PC-3 (cell line): ENCODE measurements around the gene RETREG2. TPM values are rescaled to one million over a fixed set of nuclear protein-coding genes. Genes with fewer than 3 reads are reported as not detected.

Source experiments
- ATAC-seq: fragments of 200-7000 bp; cut with Tn5 transposase; 2 replicates; pipeline ENCODE4 v1.9.1; 2020; ENCODE audit warnings: mild to moderate bottlenecking, moderate library complexity
- BruUV-seq: library from RNA; stranded (reverse); fragments of 400-500 nt; replicated peaks from 2 replicates; lab custom pipeline; 2021; lab: Mats Ljungman, UMichigan
- CTCF ChIA-PET: fragments of 300-600 bp; sonication (Branson Sonifier 250); formaldehyde crosslinking; loops from one replicate; lab custom pipeline; 2022; ENCODE audit warnings: antibody characterized with exemption; lab: Charles Lee
- POLR2A ChIA-PET: fragments of 300-600 bp; sonication (Branson Sonifier 250); formaldehyde crosslinking; loops from one replicate; lab custom pipeline; 2022; ENCODE audit warnings: antibody characterized with exemption; ENCODE audit not compliant: unreplicated experiment; lab: Charles Lee
- DNase-seq: peaks from one replicate; pipeline ENCODE4 v3.0.0-alpha.2; 2015
- H2AFZ ChIP-seq: fragments of 300-600 bp; sonication (generic); 2 replicates; pipeline ENCODE4 v1.6.0; 2016; ENCODE audit warnings: antibody characterized with exemption, low read length
- H3F3A ChIP-seq: fragments of 300-600 bp; sonication (generic); one replicate; pipeline ENCODE4 v1.6.0; 2017; ENCODE audit warnings: antibody characterized with exemption, low read length, control low read depth, mild to moderate bottlenecking; ENCODE audit not compliant: unreplicated experiment
- H3K27ac ChIP-seq: fragments of 300-600 bp; sonication (generic); 2 replicates; pipeline ENCODE4 v1.5.1; 2016; ENCODE audit warnings: mild to moderate bottlenecking, low read length
- H3K27me3 ChIP-seq: fragments of 300-600 bp; sonication (generic); 2 replicates; pipeline ENCODE4 v1.6.1; 2016; ENCODE audit warnings: low read length, mixed read lengths
- H3K36me3 ChIP-seq: fragments of 300-600 bp; sonication (generic); 2 replicates; pipeline ENCODE4 v1.6.1; 2016; ENCODE audit warnings: low read depth, mixed run types, low read length, mixed read lengths
- H3K4me1 ChIP-seq: fragments of 300-600 bp; sonication (generic); 2 replicates; pipeline ENCODE4 v1.5.1; 2016; ENCODE audit warnings: low read length; ENCODE audit not compliant: insufficient read depth
- H3K4me2 ChIP-seq: fragments of 300-600 bp; sonication (generic); 2 replicates; pipeline ENCODE4 v1.6.0; 2016; ENCODE audit warnings: low read length
- H3K4me3 ChIP-seq: fragments of 300-600 bp; sonication (generic); 2 replicates; pipeline ENCODE4 v1.5.1; 2016; ENCODE audit warnings: mild to moderate bottlenecking, low read length, mixed read lengths
- H3K79me2 ChIP-seq: fragments of 300-600 bp; sonication (generic); 2 replicates; pipeline ENCODE4 v1.6.1; 2017; ENCODE audit warnings: low read length, mixed read lengths
- H3K9ac ChIP-seq: fragments of 300-600 bp; sonication (generic); 2 replicates; pipeline ENCODE4 v1.6.0; 2016; ENCODE audit warnings: mild to moderate bottlenecking, low read length
- H3K9me2 ChIP-seq: fragments of 300-600 bp; sonication (generic); replicated peaks from 2 replicates; pipeline ENCODE4 v1.6.1; 2016; ENCODE audit warnings: mixed run types, low read length, mixed read lengths
- H3K9me3 ChIP-seq: fragments of 300-600 bp; sonication (generic); 2 replicates; pipeline ENCODE4 v1.6.1; 2016; ENCODE audit warnings: low read length, mixed read lengths
- H4K20me1 ChIP-seq: fragments of 300-600 bp; sonication (generic); 2 replicates; pipeline ENCODE4 v1.6.1; 2016; ENCODE audit warnings: low read length, mixed read lengths
- EZH2 ChIP-seq: fragments of 300-600 bp; sonication (generic); IDR thresholded peaks from one replicate; pipeline ENCODE4 v1.6.1; 2017; ENCODE audit warnings: antibody characterized with exemption, mild to moderate bottlenecking, low read length; ENCODE audit not compliant: unreplicated experiment
- EZH2phosphoT487 ChIP-seq: fragments of 300-600 bp; sonication (generic); IDR thresholded peaks from 2 replicates; pipeline ENCODE4 v1.6.1; 2018; ENCODE audit warnings: mild to moderate bottlenecking, antibody characterized with exemption, low read length, borderline replicate concordance
- intact Hi-C: fragments of 100-400 bp; cut with micrococcal nuclease; formaldehyde crosslinking; loops from 2 replicates; pipeline ENCODE4 v1.9.0; 2023
- total RNA-seq: library from RNA; depleted of rRNA; stranded (reverse); fragments of >200 nt; gene quantifications from 2 replicates; pipeline ENCODE4 v1.2.3, GENCODE V29; 2014; rRNA removed
- TF ChIP-seq, protein P1 (sequence below): fragments of 300-600 bp; sonication (generic); conservative IDR thresholded peaks from 2 replicates; pipeline ENCODE4 v1.5.1; 2017; ENCODE audit warnings: antibody characterized with exemption, low read depth, mild to moderate bottlenecking, low read length

Gene RETREG2
- total RNA-seq, 1 experiment from 2014 or later: 61.0 TPM

DNA sequence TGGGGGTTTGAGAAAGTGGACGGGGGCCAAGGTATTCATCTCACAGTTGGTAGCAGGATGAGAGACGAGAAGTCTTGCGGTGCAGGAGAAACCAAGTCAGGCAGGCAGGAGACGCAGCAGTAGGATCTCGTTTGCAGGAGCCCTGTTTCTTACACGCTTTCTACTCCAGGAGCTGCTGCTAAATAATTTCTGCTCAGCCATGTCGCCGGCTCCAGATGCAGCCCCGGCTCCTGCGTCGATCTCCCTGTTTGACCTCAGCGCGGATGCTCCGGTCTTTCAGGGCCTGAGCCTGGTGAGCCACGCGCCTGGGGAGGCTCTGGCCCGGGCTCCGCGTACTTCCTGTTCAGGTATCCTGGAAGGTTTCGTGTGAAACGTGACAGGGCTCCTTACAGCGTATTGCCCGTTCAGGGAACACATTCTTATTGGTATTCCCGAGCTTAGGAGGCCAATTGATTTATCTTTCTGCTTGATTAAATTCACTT lies 52.0 kb downstream of the RETREG2 start:
- DNase-seq: peak; percentile 67
- intact Hi-C loops: no loop called here
- peak overlapping the region; percentile 54 for H3K27ac ChIP-seq
- CTCF ChIA-PET: interaction anchor here (0.7 kb wide), 1 partner anchor 19 kb away, joined by 6 read pairs; no protein-coding TSS in a partner anchor
- H4K20me1 ChIP-seq: no peaks in the 10 kb centered on the region
- H3K9me2 ChIP-seq: no peaks in the 10 kb centered on the region
- TF ChIP-seq, protein P1, sequence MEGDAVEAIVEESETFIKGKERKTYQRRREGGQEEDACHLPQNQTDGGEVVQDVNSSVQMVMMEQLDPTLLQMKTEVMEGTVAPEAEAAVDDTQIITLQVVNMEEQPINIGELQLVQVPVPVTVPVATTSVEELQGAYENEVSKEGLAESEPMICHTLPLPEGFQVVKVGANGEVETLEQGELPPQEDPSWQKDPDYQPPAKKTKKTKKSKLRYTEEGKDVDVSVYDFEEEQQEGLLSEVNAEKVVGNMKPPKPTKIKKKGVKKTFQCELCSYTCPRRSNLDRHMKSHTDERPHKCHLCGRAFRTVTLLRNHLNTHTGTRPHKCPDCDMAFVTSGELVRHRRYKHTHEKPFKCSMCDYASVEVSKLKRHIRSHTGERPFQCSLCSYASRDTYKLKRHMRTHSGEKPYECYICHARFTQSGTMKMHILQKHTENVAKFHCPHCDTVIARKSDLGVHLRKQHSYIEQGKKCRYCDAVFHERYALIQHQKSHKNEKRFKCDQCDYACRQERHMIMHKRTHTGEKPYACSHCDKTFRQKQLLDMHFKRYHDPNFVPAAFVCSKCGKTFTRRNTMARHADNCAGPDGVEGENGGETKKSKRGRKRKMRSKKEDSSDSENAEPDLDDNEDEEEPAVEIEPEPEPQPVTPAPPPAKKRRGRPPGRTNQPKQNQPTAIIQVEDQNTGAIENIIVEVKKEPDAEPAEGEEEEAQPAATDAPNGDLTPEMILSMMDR: no peak
- TF ChIP-seq EZH2phosphoT487: no peak
- TF ChIP-seq EZH2: no peak
- peaks cover 25% of the 10 kb centered on the region for H3K36me3 ChIP-seq
- BruUV-seq: TSS peak; percentile 72
- H3K4me1 ChIP-seq: peaks cover 17% of the 10 kb centered on the region
- POLR2A ChIA-PET: interaction anchor here (0.9 to 1.1 kb wide), 3 partner anchors 19 to 44 kb away, joined by 4 to 6 read pairs (median 5); partner anchors contain the start of gene ZFAND2B
- peak overlapping the region; percentile 85 for H3K4me2 ChIP-seq
- peak overlapping the region; percentile 80 for H3K9ac ChIP-seq
- peak overlapping the region; percentile 60 for H2AFZ ChIP-seq
- H3F3A ChIP-seq: peaks cover 4% of the 10 kb centered on the region
- ATAC-seq: peak; percentile 47
- H3K27me3 ChIP-seq: no peaks in the 10 kb centered on the region
- peak overlapping the region; percentile 74 for H3K4me3 ChIP-seq
- H3K9me3 ChIP-seq: no peaks in the 10 kb centered on the region
- H3K79me2 ChIP-seq: peaks cover 51% of the 10 kb centered on the region

DNA sequence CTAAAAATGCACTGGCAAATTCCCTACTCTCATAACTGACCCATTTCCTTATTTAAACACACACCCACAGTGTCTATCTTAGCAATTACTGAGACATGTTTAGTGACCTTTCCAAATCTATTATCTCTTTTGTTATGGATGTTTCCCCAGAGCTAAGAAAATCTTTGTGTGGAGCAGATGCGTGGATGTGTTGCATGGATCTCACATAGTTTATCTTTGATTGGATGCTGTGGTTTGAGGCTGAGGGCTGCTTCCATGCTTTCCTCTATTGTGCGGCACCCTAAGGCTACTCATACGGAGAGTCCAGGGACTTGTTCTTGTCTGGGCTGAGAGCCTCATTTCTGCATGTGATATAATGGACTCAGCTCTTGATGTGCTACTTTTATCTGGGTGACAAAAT lies 56.3 kb downstream of the RETREG2 start:
- CTCF ChIA-PET: no interaction called here
- Histone ChIP-seq H3K9me2 (no peaks in the 10 kb centered on the region), H3K27ac (no peak overlapping the region), H3K36me3 (peaks cover 42% of the 10 kb centered on the region), H4K20me1 (no peaks in the 10 kb centered on the region), H3F3A (peaks cover 4% of the 10 kb centered on the region), H3K79me2 (peaks cover 30% of the 10 kb centered on the region), H2AFZ (no peak overlapping the region), H3K4me1 (peaks cover 5% of the 10 kb centered on the region; the same call in 1 of the 2 replicates), H3K4me2 (no peak overlapping the region), H3K9ac (no peak overlapping the region), H3K4me3 (no peak overlapping the region), H3K27me3 (no peaks in the 10 kb centered on the region), H3K9me3 (no peaks in the 10 kb centered on the region)
- intact Hi-C loops: no loop called here
- POLR2A ChIA-PET: interaction anchor here (0.6 kb wide), 1 partner anchor 192 kb away, joined by 3 read pairs; no protein-coding TSS in a partner anchor
- no TSS peak for BruUV-seq
- ATAC-seq (no peak), DNase-seq (no peak)
- TF ChIP-seq, protein P1: no peak
- TF ChIP-seq EZH2phosphoT487: no peak
- no peak for TF ChIP-seq EZH2

Other genes starting within 250 kb of the RETREG2 start
- gene CDK5R2, start 218.6 kb upstream of the RETREG2 start, total RNA-seq: 0.11 and 0.35 TPM in 2 replicates
- 0.07 TPM in 1 of 2 replicates, not detected in the other for gene FEV, start 193.1 kb upstream of the RETREG2 start, total RNA-seq
- 6.4 and 13.5 TPM in 2 replicates for gene CRYBA2, start 184.9 kb upstream of the RETREG2 start, total RNA-seq
- gene CFAP65, start 136.8 kb upstream of the RETREG2 start, total RNA-seq: 0.17 and 0.18 TPM in 2 replicates
- 0.07 TPM in 1 of 2 replicates, not detected in the other for gene IHH, start 117.4 kb upstream of the RETREG2 start, total RNA-seq
- gene NHEJ1, start 17.5 kb upstream of the RETREG2 start, total RNA-seq: 16.7 and 18.5 TPM in 2 replicates
- 1.4 and 1.7 TPM in 2 replicates for gene SLC23A3, start 8.2 kb upstream of the RETREG2 start, total RNA-seq
- gene CNPPD1, start 1.4 kb upstream of the RETREG2 start, total RNA-seq: 38.2 and 44.0 TPM in 2 replicates
- 47.5 and 49.5 TPM in 2 replicates for gene ZFAND2B, start 28.5 kb downstream of the RETREG2 start, total RNA-seq
- gene ABCB6, start 40.7 kb downstream of the RETREG2 start, total RNA-seq: 21.1 and 23.9 TPM in 2 replicates
- 59.6 and 77.2 TPM in 2 replicates for gene ATG9A, start 51.4 kb downstream of the RETREG2 start, total RNA-seq
- 67.9 and 78.5 TPM in 2 replicates for gene ANKZF1, start 51.5 kb downstream of the RETREG2 start, total RNA-seq
- 6.0 and 6.1 TPM in 2 replicates for gene GLB1L, start 67.2 kb downstream of the RETREG2 start, total RNA-seq
- gene STK16, start 67.2 kb downstream of the RETREG2 start, total RNA-seq: 13.8 and 16.3 TPM in 2 replicates
- gene TUBA4B, start 75.0 kb downstream of the RETREG2 start, total RNA-seq: not detected in 2 replicates
- 75.4 and 87.9 TPM in 2 replicates for gene TUBA4A, start 75.6 kb downstream of the RETREG2 start, total RNA-seq
- 62.3 and 98.4 TPM in 2 replicates for gene DNAJB2, start 101.1 kb downstream of the RETREG2 start, total RNA-seq
- gene PTPRN, start 131.1 kb downstream of the RETREG2 start, total RNA-seq: 0.07 TPM in 1 of 2 replicates, not detected in the other
- not detected in 2 replicates for gene RESP18, start 154.5 kb downstream of the RETREG2 start, total RNA-seq
- 86.2 and 114 TPM in 2 replicates for gene DNPEP, start 209.6 kb downstream of the RETREG2 start, total RNA-seq
- gene DES, start 240.1 kb downstream of the RETREG2 start, total RNA-seq: not detected in 2 replicates